DOHH2 (cell line): Measurements from ENCODE around the gene EIF2B2.

ENCODE experiments used
- H3F3A ChIP-seq: fragments of 200-600 bp; sonication (generic), shearing (Covaris generic); 2 replicates; pipeline ENCODE4 v1.6.0; 2016; ENCODE audit warnings: antibody characterized with exemption, mild to moderate bottlenecking; ENCODE audit not compliant: control insufficient read depth, insufficient read depth
- H3K27ac ChIP-seq: fragments of 200-600 bp; sonication (generic); 2 replicates; pipeline ENCODE4 v1.5.1; 2014; ENCODE audit warnings: low read depth, mild to moderate bottlenecking, low read length, moderate library complexity
- H3K27me3 ChIP-seq: fragments of 200-600 bp; sonication (generic); 2 replicates; pipeline ENCODE4 v1.6.1; 2014; ENCODE audit warnings: mild to moderate bottlenecking, low read length, mixed read lengths; ENCODE audit not compliant: control insufficient read depth
- H3K36me3 ChIP-seq: fragments of 200-600 bp; sonication (generic); 2 replicates; pipeline ENCODE4 v1.6.1; 2014; ENCODE audit warnings: mild to moderate bottlenecking, low read length, moderate library complexity, mixed read lengths; ENCODE audit not compliant: control insufficient read depth
- H3K4me1 ChIP-seq: fragments of 200-600 bp; sonication (generic); 2 replicates; pipeline ENCODE4 v1.6.1; 2014; ENCODE audit warnings: mild to moderate bottlenecking, low read length, mixed read lengths; ENCODE audit not compliant: control insufficient read depth
- H3K4me2 ChIP-seq: fragments of 200-600 bp; sonication (generic); 2 replicates; pipeline ENCODE4 v1.6.0; 2014; ENCODE audit warnings: mild to moderate bottlenecking, low read length, moderate library complexity
- H3K4me3 ChIP-seq: fragments of 200-600 bp; sonication (generic); 2 replicates; pipeline ENCODE4 v1.5.1; 2014; ENCODE audit warnings: mild to moderate bottlenecking, low read length, mixed read lengths
- H3K79me2 ChIP-seq: fragments of 200-600 bp; sonication (generic); 2 replicates; pipeline ENCODE4 v1.6.1; 2014; ENCODE audit warnings: mild to moderate bottlenecking, low read length, mixed read lengths; ENCODE audit not compliant: control insufficient read depth
- H3K9me2 ChIP-seq: fragments of 200-600 bp; sonication (generic); replicated peaks from 2 replicates; pipeline ENCODE4 v1.6.1; 2014; ENCODE audit warnings: mild to moderate bottlenecking, low read length, mixed read lengths; ENCODE audit not compliant: control insufficient read depth
- H3K9me3 ChIP-seq: fragments of 200-600 bp; sonication (generic); 2 replicates; pipeline ENCODE4 v1.6.1; 2014; ENCODE audit warnings: antibody characterized with exemption, low read length, mixed read lengths; ENCODE audit not compliant: control insufficient read depth, insufficient read depth
- H4K20me1 ChIP-seq: fragments of 200-600 bp; sonication (generic); 2 replicates; pipeline ENCODE4 v1.6.0; 2014; ENCODE audit warnings: low read depth, mild to moderate bottlenecking, antibody characterized with exemption, low read length, moderate library complexity; ENCODE audit not compliant: control insufficient read depth, insufficient read depth
- CTCF ChIP-seq: fragments of 200-600 bp; sonication (generic); IDR thresholded peaks from one replicate; pipeline ENCODE4 v1.5.1; 2014; ENCODE audit warnings: antibody characterized with exemption, mild to moderate bottlenecking, low read depth, low read length; ENCODE audit not compliant: poor library complexity, severe bottlenecking
- EZH2phosphoT487 ChIP-seq: fragments of 200-600 bp; sonication (generic); IDR thresholded peaks from 2 replicates; pipeline ENCODE4 v1.6.1; 2017; ENCODE audit warnings: borderline replicate concordance, mild to moderate bottlenecking, antibody characterized with exemption, low read length, moderate library complexity, mixed read lengths

The EIF2B2 gene

DNA sequence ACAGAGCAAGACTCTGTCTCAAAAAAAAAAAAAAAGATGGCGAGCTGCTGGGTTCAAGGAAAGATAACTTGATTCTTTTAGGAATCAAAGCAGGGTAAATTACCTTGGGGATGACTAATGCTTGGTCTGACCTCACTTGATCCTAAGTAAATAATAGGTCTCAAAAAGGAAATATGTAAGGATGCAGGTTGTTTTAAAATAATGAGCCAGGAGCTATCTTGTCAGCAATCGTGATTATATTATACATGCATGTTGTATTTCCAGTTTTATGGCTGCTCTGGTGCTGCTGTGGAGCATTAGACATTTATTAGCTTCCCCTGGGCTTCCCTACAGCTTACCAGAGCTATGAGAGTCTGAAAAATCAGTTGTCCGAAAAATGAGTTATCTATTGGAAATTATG, 2.6 kb downstream of the EIF2B2 start:
- peaks cover 73% of the 10 kb centered on the region for H3K36me3 ChIP-seq
- TF ChIP-seq CTCF, result no peak
- no peak for TF ChIP-seq EZH2phosphoT487
- H3K4me3 ChIP-seq, result no peak overlapping the region
- peaks cover 22% of the 10 kb centered on the region for H3K79me2 ChIP-seq
- no peak overlapping the region for H3K4me2 ChIP-seq
- H3K9me3 ChIP-seq, result 0 out of 2 replicates have a peak, but pooled peaks cover 4% of the 10 kb centered on the region
- H3F3A ChIP-seq, result no peaks in the 10 kb centered on the region
- H3K27ac ChIP-seq, result no peak overlapping the region
- no peaks in the 10 kb centered on the region for H3K27me3 ChIP-seq
- no peaks in the 10 kb centered on the region for H3K9me2 ChIP-seq
- H4K20me1 ChIP-seq, result no peaks in the 10 kb centered on the region
- H3K4me1 ChIP-seq, result peaks cover 17% of the 10 kb centered on the region

- Histone ChIP-seq H3K9me2 (no peaks in the 10 kb centered on the region), H3K27ac (no peak overlapping the region), H3K4me1 (peaks cover 2% of the 10 kb centered on the region), H3K79me2 (peaks cover 7% of the 10 kb centered on the region), H3K27me3 (no peaks in the 10 kb centered on the region), H4K20me1 (no peaks in the 10 kb centered on the region), H3K36me3 (peaks cover 90% of the 10 kb centered on the region), H3F3A (0 out of 2 replicates have a peak, but pooled peaks cover 9% of the 10 kb centered on the region), H3K9me3 (no peaks in the 10 kb centered on the region), H3K4me3 (no peak overlapping the region), H3K4me2 (no peak overlapping the region)
- TF ChIP-seq CTCF, result no peak
- TF ChIP-seq EZH2phosphoT487, result no peak
Observed at GRCh38 chr14:75009176-75009575, 6.5 kb downstream of the EIF2B2 start.

DNA sequence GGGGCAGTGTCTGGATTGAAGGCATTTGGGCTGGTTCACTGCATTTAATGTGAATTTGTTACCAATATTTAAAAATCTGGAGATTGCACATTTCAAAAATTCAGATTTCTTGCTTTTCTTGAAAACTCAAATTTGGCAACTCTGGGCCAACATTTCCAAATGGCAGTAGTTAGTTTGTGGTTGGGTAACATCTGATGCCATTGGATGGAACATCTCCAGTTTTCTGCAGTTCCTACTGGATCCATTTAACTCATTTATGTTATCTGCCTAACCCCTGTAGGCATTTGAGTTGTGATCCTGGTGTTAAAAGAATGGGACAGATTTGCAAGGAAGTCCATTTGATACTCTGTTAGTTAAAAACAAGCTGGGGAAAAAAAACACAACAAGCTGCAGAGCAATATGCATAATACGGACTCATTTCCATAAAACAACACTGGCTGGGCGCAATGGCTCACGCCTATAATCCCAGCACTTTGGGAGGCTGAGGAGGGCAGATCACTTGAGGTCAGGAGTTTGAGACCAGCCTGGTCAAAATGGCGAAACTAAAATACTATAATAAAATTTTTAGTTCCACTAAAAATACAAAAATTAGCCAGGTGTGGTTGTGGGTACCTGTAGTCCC, 7.9 kb downstream of the EIF2B2 start:
- Histone ChIP-seq H3K27me3 (no peaks in the 10 kb centered on the region), H3K79me2 (no peaks in the 10 kb centered on the region), H3K4me2 (no peak overlapping the region), H3K9me3 (no peaks in the 10 kb centered on the region), H3K36me3 (peaks cover 85% of the 10 kb centered on the region), H3K27ac (no peak overlapping the region), H3K9me2 (no peaks in the 10 kb centered on the region), H4K20me1 (no peaks in the 10 kb centered on the region), H3K4me3 (no peak overlapping the region), H3K4me1 (no peaks in the 10 kb centered on the region), H3F3A (0 out of 2 replicates have a peak, but pooled peaks cover 9% of the 10 kb centered on the region)
- no peak for TF ChIP-seq CTCF
